ENCODE results near the gene LIAS. TPM values are rescaled to one million over a fixed set of nuclear protein-coding genes. Genes with fewer than 3 reads are reported as not detected.

The LIAS gene
- total and polyA plus RNA-seq, 2 experiments from 2014 or later: 5.6 to 5.7 TPM

DNA sequence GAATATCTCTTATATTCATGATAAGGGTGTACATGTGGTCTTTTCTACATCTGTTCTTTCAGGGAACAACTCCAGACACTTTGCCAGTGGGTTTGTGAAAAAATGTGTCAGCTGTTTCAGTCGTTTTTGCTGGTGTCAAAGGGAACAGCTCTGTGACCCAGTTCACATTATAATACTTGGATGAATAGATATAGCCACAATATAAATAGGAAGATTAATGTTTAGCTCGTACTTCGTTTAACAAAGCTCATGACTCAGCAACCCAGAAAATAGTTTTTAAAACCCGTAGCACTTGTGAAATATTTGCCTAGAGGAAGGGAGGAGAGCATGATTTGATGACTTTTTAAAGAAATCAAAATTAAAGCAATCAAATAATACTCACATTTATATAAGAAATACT lies 7.9 kb downstream of the LIAS start:
- H3K4me2 ChIP-seq (ENCODE audit: unreplicated experiment): no peak overlapping the region
- H3K27me3 ChIP-seq (replicated peaks; ENCODE audit: insufficient read depth): no peaks in the 10 kb centered on the region
- peak; percentile 33 for DNase-seq
- 0 out of 2 replicates have a peak, but pooled peaks cover 7% of the 10 kb centered on the region for H3K79me2 ChIP-seq (ENCODE audit: insufficient read depth)
- in situ Hi-C loops (cut with MboI): no loop called here
- H3K36me3 ChIP-seq (ENCODE audit: low read depth): no peaks in the 10 kb centered on the region
- no peak overlapping the region for H3K27ac ChIP-seq
- peaks cover 18% of the 10 kb centered on the region for H3F3A ChIP-seq (ENCODE audit: insufficient read depth)
- no peaks in the 10 kb centered on the region for H3K9me3 ChIP-seq (ENCODE audit: low read depth)
- peaks cover 8% of the 10 kb centered on the region for H3K4me1 ChIP-seq (ENCODE audit: insufficient read depth)
- no peak overlapping the region for H3K4me3 ChIP-seq
- TF ChIP-seq EZH2 (IDR thresholded peaks at IDR 0.05; ENCODE audit: insufficient read depth, poor library complexity, severe bottlenecking): no peak
- no peak for TF ChIP-seq EZH2phosphoT487 (IDR thresholded peaks at IDR 0.05; ENCODE audit: insufficient read depth, low read depth)
- WGBS, 2 experiments (ENCODE audit: low coverage in 1 of 2, low lambda C conversion rate in 2 of 2, missing lambda C conversion rate in 2 of 2): 58 to 61% methylated on average over 4 of the region's 4 CpGs
- no peak overlapping the region for H2AFZ ChIP-seq
- no peaks in the 10 kb centered on the region for H4K20me1 ChIP-seq (ENCODE audit: insufficient read depth)
- H3K9ac ChIP-seq: no peak overlapping the region
- H3K9me2 ChIP-seq (ENCODE audit: insufficient read depth): no peaks in the 10 kb centered on the region

DNA sequence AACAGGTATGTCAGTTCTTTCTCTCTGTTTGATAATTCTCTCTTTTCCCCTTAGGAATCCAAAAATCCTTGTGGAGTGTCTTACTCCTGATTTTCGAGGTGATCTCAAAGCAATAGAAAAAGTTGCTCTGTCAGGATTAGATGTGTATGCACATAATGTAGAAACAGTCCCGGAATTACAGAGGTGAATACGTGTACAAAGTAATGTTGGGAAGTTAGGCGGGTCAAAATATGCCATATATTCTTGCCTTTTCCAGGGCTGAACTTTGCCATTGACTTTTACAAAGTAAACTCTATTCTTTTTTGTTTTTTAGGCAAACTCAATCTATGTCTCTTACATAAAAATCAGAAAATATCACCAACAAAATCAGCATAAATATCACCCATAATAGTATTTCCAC lies 8.6 kb downstream of the LIAS start:
- no peak overlapping the region for H3K9ac ChIP-seq
- H3F3A ChIP-seq (ENCODE audit: insufficient read depth): peaks cover 21% of the 10 kb centered on the region
- DNase-seq: no peak
- H3K36me3 ChIP-seq (ENCODE audit: low read depth): no peaks in the 10 kb centered on the region
- H3K79me2 ChIP-seq (ENCODE audit: insufficient read depth): 0 out of 2 replicates have a peak, but pooled peaks cover 7% of the 10 kb centered on the region
- in situ Hi-C loops (cut with MboI): no loop called here
- no peak overlapping the region for H2AFZ ChIP-seq
- no peaks in the 10 kb centered on the region for H3K27me3 ChIP-seq (replicated peaks; ENCODE audit: insufficient read depth)
- 95 to 100% methylated on average over 4 of the region's 4 CpGs for WGBS, 2 experiments (ENCODE audit: low coverage in 1 of 2, low lambda C conversion rate in 2 of 2, missing lambda C conversion rate in 2 of 2)
- no peaks in the 10 kb centered on the region for H3K9me2 ChIP-seq (ENCODE audit: insufficient read depth)
- H4K20me1 ChIP-seq (ENCODE audit: insufficient read depth): no peaks in the 10 kb centered on the region
- no peak overlapping the region for H3K4me2 ChIP-seq (ENCODE audit: unreplicated experiment)
- H3K4me3 ChIP-seq: no peak overlapping the region
- no peak overlapping the region for H3K27ac ChIP-seq
- H3K4me1 ChIP-seq (ENCODE audit: insufficient read depth): peaks cover 8% of the 10 kb centered on the region
- TF ChIP-seq EZH2phosphoT487 (IDR thresholded peaks at IDR 0.05; ENCODE audit: insufficient read depth, low read depth) (no peak), EZH2 (IDR thresholded peaks at IDR 0.05; ENCODE audit: insufficient read depth, poor library complexity, severe bottlenecking) (no peak)
- no peaks in the 10 kb centered on the region for H3K9me3 ChIP-seq (ENCODE audit: low read depth)

DNA sequence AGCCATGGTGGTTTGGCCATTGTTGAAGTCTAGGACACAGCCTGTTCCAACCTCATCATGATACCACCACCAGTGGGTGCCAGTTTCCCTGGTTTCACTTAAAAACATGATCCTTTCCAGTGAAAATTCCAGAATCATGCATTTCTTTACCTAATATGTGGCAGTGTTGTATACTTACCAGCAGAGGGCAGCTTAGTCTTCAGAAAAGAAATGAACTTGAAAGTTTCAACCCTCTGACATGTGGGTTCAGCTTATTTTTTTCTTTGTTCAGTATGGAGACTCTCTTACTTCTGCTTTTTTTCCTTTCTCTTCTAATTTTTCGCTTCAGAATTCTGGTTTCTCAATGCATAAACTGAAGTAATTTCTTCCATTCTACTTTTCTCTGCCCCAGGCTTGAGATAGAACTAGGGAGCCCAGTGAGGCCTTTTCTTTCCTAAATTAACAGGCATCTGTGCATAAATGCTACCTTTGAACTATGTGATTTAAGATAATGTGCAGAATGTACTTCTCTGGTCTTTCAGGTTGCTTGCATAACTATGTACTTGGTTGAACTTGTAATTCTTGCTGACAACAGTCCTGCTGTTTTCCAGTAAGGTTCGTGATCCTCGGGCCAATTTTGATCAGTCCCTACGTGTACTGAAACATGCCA lies 10.7 kb downstream of the LIAS start:
- peak; percentile 92 for DNase-seq

DNA sequence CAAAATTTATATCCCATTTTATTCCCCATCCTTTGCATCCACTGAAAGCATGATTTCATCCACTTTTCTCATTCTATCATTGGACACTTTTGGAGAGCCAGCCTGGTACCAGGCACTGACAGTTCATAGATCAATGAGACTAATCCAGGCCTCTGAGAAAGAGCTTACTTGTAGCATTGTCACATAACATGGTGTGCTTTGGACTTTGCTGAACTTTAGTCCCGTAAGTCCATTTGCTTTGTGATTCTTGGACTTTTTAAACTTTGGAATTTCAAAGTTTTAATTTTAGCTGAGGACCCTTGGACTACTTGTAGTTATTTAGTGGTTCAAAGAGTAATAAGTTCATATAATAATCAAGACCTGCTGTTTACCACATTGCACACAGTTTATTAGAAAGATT lies 11.5 kb downstream of the LIAS start:
- WGBS, 2 experiments (ENCODE audit: low coverage in 1 of 2, low lambda C conversion rate in 2 of 2, missing lambda C conversion rate in 2 of 2): 97 to 100% methylated on average over 1 of the region's 1 CpG
- in situ Hi-C loops (cut with MboI): loop anchor here (10.0 kb wide), 1 partner anchor 164 kb away; the partner anchor contains the start of gene SMIM14
- Histone ChIP-seq H3K4me2 (ENCODE audit: unreplicated experiment) (no peak overlapping the region), H3K9me3 (ENCODE audit: low read depth) (no peaks in the 10 kb centered on the region), H3K4me3 (no peak overlapping the region), H3K79me2 (ENCODE audit: insufficient read depth) (no peaks in the 10 kb centered on the region), H3K27ac (no peak overlapping the region), H3K9ac (no peak overlapping the region), H3F3A (ENCODE audit: insufficient read depth) (peaks cover 17% of the 10 kb centered on the region), H3K27me3 (replicated peaks; ENCODE audit: insufficient read depth) (no peaks in the 10 kb centered on the region), H3K9me2 (ENCODE audit: insufficient read depth) (no peaks in the 10 kb centered on the region), H3K36me3 (ENCODE audit: low read depth) (no peaks in the 10 kb centered on the region), H4K20me1 (ENCODE audit: insufficient read depth) (no peaks in the 10 kb centered on the region), H2AFZ (no peak overlapping the region), H3K4me1 (ENCODE audit: insufficient read depth) (peaks cover under 1% of the 10 kb centered on the region; the same call in 1 of the 2 replicates)
- TF ChIP-seq EZH2 (IDR thresholded peaks at IDR 0.05; ENCODE audit: insufficient read depth, poor library complexity, severe bottlenecking) (no peak), EZH2phosphoT487 (IDR thresholded peaks at IDR 0.05; ENCODE audit: insufficient read depth, low read depth) (no peak)
- DNase-seq: no peak

More for the DNA sequence above, 10.7 kb downstream of the LIAS start:
- H3K4me2 ChIP-seq (ENCODE audit: unreplicated experiment): no peak overlapping the region
- H3K9me2 ChIP-seq (ENCODE audit: insufficient read depth): no peaks in the 10 kb centered on the region
- peaks cover 22% of the 10 kb centered on the region for H3F3A ChIP-seq (ENCODE audit: insufficient read depth)
- no peaks in the 10 kb centered on the region for H3K9me3 ChIP-seq (ENCODE audit: low read depth)
- peak overlapping the region; percentile 30 for H3K9ac ChIP-seq
- peak overlapping the region; percentile 68 for H2AFZ ChIP-seq
- H4K20me1 ChIP-seq (ENCODE audit: insufficient read depth): no peaks in the 10 kb centered on the region
- TF ChIP-seq EZH2phosphoT487 (IDR thresholded peaks at IDR 0.05; ENCODE audit: insufficient read depth, low read depth) (no peak), EZH2 (IDR thresholded peaks at IDR 0.05; ENCODE audit: insufficient read depth, poor library complexity, severe bottlenecking) (no peak)
- peaks cover 8% of the 10 kb centered on the region for H3K4me1 ChIP-seq (ENCODE audit: insufficient read depth)
- 69 to 73% methylated on average over 4 of the region's 4 CpGs for whole genome bisulfite sequencing, 2 experiments (ENCODE audit: low coverage in 1 of 2, low lambda C conversion rate in 2 of 2, missing lambda C conversion rate in 2 of 2)
- H3K79me2 ChIP-seq (ENCODE audit: insufficient read depth): no peaks in the 10 kb centered on the region
- H3K27ac ChIP-seq: peak overlapping the region; percentile 57
- no peak overlapping the region for H3K4me3 ChIP-seq
- in situ Hi-C loops (cut with MboI): loop anchor here (10.0 kb wide), 1 partner anchor 165 kb away; the partner anchor contains the start of gene SMIM14
- H3K36me3 ChIP-seq (ENCODE audit: low read depth): no peaks in the 10 kb centered on the region
- H3K27me3 ChIP-seq (replicated peaks; ENCODE audit: insufficient read depth): no peaks in the 10 kb centered on the region

Data from GM23248 (cell line).